HG03108 (cell line): ENCODE measurements around the gene CCDC83.
"Not testable (repeated sequence)": the region's sequence is repeated elsewhere in the genome, so short reads cannot be mapped to it uniquely, and the experiment has no call there.

Experiments used
- ATAC-seq: cut with Tn5 transposase; IDR thresholded peaks from one replicate; pipeline ENCODE4 v1.9.1; 2021; ENCODE audit warnings: moderate library complexity; ENCODE audit not compliant: unreplicated experiment

CCDC83 gene

GRCh38 chr11:85886089-85887056 is 31.2 kb downstream of the CCDC83 start:
- ATAC-seq, result no peak

GRCh38 chr11:85889108-85889507 is 33.9 kb downstream of the CCDC83 start:
- no peak for ATAC-seq

DNA sequence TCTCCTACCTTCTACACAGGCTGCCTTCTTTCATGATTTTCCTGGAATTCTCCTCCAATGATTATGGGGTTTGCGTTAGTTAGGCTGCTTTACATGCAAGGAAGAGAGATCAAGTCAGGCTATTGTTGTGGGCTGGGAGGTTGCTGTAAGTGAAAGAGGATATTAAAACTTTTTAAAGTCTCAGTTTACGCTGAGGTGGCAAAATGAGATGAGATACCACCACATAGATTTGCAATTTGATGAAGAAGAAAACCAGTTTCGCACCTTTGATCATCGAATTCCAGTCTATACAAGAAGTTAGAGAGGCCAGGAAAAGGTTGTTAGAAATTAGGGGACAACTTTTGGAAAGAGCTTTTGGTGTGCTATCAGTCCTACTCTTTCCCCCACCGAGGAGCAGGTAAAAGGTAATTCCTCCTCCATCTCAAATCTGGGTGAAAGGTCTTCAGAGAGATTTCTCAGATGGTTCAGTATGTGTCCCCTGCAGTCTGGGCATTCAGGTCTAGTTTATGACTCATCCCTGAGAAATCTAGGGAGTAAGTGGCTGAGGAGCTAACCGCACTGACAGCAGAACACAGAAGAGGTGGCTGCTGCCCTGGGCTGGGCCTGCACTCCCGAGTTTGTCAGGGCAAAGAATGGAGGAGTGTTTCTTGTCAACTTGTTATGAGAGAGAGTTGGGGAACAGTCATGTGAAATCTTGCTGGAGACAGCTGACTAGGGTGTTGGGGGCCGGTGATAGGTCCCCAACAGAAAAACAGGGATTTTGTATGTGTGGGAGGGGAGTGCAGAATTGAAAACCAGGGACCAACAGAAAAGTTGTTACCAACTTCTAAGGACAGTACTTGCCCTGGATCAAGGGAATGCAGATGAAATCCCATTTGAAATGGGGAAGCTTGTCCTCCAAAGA is 34.7 kb downstream of the CCDC83 start:
- ATAC-seq, result no peak

GRCh38 chr11:85893395-85893794 is 38.2 kb downstream of the CCDC83 start:
- no peak for ATAC-seq

DNA sequence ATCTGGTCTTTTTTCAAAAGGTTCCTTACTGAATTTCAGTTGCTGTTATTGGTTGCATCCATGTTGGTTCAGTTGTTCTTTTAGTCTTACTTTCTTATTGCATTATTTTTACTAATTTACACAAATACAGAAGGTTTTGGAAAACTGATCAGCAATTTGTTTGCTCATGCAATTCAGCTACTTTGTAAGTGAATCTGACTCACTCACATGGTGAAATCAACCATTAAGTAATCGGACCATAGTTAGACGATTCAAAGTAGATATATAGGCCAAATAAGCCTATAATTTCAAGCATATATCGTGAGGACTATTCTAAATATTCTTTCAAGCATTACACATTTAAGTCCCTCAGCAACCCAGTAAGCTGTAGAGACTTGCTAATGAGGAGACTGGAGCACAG is 41.7 kb downstream of the CCDC83 start:
- ATAC-seq, result no peak

- no peak for ATAC-seq
Measured at GRCh38 chr11:85898456-85898855, 43.3 kb downstream of the CCDC83 start.

GRCh38 chr11:85902353-85902752 is 47.2 kb downstream of the CCDC83 start:
- ATAC-seq, result no peak

DNA sequence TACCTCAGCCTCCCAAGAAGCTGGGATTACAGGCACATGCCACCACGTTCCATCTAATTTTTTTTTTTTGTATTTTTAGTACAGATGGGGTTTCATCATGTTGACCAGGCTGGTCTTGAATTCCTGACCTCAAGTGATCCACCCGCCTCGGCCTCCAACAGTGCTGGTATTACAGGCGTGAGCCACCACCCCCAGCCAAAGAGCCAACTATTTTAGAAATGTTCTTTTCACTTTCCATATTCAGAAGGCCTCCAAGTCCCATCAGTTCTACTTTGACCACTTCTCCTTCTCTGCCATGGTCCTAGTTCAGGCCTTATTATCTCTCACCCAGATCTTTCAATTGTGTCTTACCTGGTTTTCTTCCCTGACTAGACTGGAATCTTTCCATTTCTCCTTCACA is 48.2 kb downstream of the CCDC83 start:
- no peak for ATAC-seq

GRCh38 chr11:85903811-85904210 is 48.6 kb downstream of the CCDC83 start:
- ATAC-seq, result no peak

GRCh38 chr11:85912414-85912813 is 57.2 kb downstream of the CCDC83 start:
- ATAC-seq, result no peak

- ATAC-seq, result no peak
Measured at GRCh38 chr11:85913513-85913912, 58.3 kb downstream of the CCDC83 start.

DNA sequence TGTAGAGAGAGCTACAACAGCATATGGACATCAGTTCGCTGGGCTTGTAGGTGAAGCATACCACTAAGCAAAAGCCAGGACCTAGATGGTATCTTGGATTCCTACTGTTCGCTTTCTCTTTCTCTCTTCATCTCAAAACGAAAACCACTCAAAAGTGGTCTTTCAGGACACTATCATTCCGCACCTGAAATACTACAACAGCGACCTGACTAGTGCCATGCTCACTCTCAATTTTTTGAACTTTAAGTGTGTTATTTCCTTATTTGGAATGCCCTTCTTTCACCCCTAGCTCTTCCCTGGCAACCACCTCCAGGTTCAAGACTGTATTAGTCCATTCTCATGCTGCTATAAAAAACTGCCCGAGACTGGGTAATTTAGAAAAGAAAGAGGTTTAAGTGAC is 59.2 kb downstream of the CCDC83 start:
- ATAC-seq, result no peak

GRCh38 chr11:85918910-85919794 is 64.0 kb downstream of the CCDC83 start:
- ATAC-seq, result no peak

DNA sequence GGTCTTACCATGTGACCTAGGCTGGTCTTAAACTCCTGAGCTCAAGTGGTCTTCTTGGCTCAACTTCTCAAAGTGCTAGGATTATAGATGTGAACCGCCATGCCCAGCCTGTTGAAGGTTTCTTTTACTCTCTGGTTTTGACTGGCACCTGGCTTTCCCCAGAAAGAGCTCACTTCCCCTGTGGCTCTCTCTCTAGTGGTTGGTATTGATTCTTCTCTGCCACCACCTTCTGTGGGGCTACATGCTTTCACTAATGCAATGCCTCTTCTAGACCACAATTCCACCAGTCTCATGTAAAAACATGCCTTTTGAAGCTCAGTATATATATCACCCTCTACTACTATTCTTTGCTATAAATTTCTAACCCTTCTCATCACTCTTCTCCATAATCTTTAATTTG is 67.2 kb downstream of the CCDC83 start:
- ATAC-seq, result peak; percentile 80

- ATAC-seq, result no peak
Measured at GRCh38 chr11:85923455-85923854, 68.3 kb downstream of the CCDC83 start.

DNA sequence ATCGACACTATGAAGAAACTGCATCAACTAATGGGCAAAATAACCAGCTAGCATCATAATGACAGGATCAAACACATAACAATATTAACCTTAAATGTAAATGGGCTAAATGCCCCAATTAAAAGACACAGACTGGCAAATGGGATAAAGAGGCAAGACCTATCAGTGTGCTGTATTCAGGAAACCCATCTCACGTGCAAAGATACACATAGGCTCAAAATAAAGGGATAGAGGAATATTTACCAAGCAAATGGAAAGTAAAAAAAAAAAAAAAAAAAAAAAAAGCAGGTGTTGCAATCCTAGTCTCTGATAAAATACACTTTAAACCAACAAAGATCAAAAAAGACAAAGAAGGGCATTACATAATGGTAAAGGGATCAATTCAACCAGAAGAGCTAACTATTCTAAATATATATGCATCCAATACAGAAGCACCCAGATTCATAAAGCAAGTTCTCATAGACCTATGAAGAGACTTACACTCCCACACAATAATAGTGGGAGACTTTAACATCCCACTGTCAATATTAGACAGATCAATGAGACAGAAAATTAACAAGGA is 71.6 kb downstream of the CCDC83 start:
- not testable (repeated sequence) for ATAC-seq

DNA sequence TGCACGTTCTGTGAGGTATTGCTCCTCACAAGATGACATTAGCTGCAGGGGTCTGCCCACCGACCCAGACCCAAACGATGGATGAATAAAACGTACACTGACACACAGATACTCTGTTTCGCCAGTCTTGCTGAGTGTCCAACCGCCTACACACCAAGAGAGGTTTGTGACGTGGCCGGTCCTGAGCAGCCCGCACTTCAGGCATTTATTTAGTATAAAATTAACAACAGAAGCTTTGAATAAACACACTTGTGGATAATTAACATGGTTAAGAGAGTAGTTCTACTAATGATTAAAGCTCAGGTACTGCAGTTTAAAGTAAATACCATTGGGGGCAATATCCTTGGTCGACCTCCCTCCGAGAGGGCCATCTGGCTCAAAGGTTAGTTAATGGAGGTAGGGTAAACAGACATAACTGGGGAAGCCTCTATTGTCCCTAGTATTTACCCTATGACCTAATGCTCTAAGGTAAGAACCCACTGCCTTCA is 75.7 kb downstream of the CCDC83 start:
- no peak for ATAC-seq

DNA sequence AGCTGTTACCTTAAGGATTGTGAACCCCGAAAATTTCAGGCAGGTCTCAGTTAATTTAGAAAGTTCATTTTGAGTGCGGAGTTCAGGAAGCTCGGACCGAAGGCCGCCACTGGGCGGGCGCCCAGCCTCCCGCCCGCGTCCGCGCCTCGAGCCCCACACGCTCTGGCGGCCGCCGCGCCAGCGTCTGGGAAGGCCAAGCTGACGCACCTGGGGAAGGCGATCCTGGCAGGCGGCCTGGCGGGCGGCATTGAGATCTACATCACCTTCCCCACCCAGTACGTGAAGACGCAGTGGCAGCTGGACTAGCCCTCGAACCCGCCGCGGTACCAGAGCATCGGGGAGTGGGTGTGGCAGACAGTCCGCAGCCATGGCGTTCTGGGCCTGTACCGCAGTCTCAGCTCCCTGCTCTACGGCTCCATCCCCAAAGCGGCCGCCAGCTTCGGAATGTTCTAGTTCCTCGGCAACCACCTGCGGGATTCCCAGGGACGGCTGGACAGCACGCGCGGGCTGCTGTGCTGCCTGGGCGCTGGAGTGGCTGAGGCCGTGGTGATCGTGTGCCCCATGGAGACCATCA is 79.5 kb downstream of the CCDC83 start:
- ATAC-seq, result no peak

DNA sequence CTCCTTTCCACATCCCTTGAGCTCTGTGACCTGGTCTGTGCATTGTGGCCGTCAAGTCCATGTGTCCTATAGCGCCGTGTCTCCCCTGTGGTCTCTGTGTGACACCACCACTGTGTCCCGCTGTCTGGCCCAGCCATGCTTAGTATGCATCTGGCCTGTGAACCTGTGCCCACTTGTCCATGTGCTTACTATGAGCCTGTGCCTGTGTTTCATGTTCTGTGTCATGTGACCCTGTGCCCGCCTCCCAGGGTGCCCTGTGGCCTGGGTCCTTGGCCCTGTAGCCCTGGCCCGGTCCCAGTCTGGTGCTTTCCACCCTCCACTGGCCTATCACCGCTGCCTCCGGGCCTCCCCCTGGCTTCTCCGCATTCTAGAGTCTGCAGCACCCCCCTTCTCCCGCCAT is 80.6 kb downstream of the CCDC83 start:
- ATAC-seq, result no peak

DNA sequence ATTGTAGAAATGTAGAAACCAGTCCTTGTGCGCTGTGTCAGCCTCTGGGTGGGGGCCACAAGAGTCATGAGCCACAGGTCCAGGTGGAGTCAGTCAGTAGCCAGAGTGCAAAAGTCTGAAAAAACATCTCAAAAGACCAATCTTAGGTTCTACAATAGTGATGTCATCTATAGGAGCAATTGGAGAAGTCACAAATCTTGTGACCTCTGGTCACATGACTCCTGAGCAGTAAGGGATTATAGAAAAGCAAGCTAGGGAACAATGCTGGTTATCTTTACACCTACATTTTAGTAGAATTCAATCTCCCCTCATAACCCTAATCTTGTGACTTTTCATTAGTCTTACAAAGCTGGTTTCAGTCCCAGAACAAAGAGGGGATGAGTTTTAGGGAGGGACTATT is 82.7 kb downstream of the CCDC83 start:
- no peak for ATAC-seq
